Sigmoid colon (tissue), 4 donors: ENCODE measurements around the gene ZNF772.

ENCODE experiments used
- POLR2AphosphoS5 ChIP-seq, 4 donors: sonication (generic); formaldehyde crosslinking; IDR thresholded peaks; one replicate each; pipeline ENCODE4 v1.6.1; 2017; ENCODE audit warnings: antibody characterized with exemption in 4 of 4
- TF ChIP-seq, protein P1 (sequence below), 4 experiments: fragments of 450-650 bp in 3 of 4; fragments of 200-600 bp in 1 of 4; IDR thresholded peaks; one replicate each; pipeline ENCODE4 v1.5.1; 2016 to 2019; ENCODE audit warnings: antibody characterized with exemption in 4 of 4, mild to moderate bottlenecking in 3 of 4, moderate library complexity in 2 of 4

DNA sequence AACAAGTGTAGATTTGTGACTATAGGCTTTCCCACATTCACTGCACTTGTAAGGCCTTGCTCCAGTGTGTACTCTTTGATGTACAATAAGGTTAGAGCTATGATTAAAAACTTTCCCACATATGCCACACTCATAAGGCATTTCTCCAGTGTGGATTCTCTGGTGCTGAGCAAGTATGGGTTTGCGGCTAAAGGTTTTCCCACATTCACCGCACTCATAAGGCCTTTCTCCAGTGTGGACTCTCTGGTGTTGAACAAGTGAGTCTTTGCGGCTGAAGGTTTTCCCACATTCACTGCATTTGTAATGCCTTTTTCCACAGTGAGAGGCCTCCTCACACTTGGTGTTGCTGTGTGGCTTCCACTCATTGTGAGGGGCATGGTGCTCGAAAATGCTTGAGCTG is 3.7 kb downstream of the ZNF772 start:
- TF ChIP-seq, protein P1, sequence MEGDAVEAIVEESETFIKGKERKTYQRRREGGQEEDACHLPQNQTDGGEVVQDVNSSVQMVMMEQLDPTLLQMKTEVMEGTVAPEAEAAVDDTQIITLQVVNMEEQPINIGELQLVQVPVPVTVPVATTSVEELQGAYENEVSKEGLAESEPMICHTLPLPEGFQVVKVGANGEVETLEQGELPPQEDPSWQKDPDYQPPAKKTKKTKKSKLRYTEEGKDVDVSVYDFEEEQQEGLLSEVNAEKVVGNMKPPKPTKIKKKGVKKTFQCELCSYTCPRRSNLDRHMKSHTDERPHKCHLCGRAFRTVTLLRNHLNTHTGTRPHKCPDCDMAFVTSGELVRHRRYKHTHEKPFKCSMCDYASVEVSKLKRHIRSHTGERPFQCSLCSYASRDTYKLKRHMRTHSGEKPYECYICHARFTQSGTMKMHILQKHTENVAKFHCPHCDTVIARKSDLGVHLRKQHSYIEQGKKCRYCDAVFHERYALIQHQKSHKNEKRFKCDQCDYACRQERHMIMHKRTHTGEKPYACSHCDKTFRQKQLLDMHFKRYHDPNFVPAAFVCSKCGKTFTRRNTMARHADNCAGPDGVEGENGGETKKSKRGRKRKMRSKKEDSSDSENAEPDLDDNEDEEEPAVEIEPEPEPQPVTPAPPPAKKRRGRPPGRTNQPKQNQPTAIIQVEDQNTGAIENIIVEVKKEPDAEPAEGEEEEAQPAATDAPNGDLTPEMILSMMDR (IDR thresholded peaks at IDR 0.05), result no peak
- TF ChIP-seq POLR2AphosphoS5 (IDR thresholded peaks at IDR 0.05), result no peak
